GM12892 (cell line): ENCODE data around the gene EPHA8.

Experiments
- DNase-seq: peaks from one replicate; pipeline ENCODE4 v3.0.0; 2011; ENCODE audit not compliant: insufficient read length
- FAIRE-seq: peaks from 2 replicates; lab custom pipeline; 2011; peaks lifted over from hg19 to GRCh38; lab: Jason Lieb, UNC
- POLR2A ChIP-seq: IDR thresholded peaks from 2 replicates; pipeline ENCODE4 v1.6.1; 2011; ENCODE audit warnings: low read depth, low read length, control low read depth
- POLR2AphosphoS5 ChIP-seq: IDR thresholded peaks from 2 replicates; pipeline ENCODE4 v1.6.1; 2011; ENCODE audit warnings: low read depth, low read length, control low read depth
- TAF1 ChIP-seq: IDR thresholded peaks from 2 replicates; pipeline ENCODE4 v1.6.1; 2011; ENCODE audit warnings: low read depth, mild to moderate bottlenecking, control low read depth, low read length, borderline replicate concordance

The EPHA8 gene

GRCh38 chr1:22645931-22646330, 82.6 kb downstream of the EPHA8 start:
- no peak for FAIRE-seq
- TF ChIP-seq POLR2A (no peak), POLR2AphosphoS5 (no peak)
- no peak for DNase-seq

GRCh38 chr1:22646384-22646783, 83.1 kb downstream of the EPHA8 start:
- DNase-seq: no peak
- FAIRE-seq: no peak
- TF ChIP-seq POLR2A (no peak), TAF1 (no peak), POLR2AphosphoS5 (no peak)

- no peak for TF ChIP-seq POLR2A
- no peak for TF ChIP-seq TAF1
- no peak for TF ChIP-seq POLR2AphosphoS5
Measured at GRCh38 chr1:22650089-22650693, 86.9 kb downstream of the EPHA8 start.

GRCh38 chr1:22651941-22652856, 88.9 kb downstream of the EPHA8 start:
- no peak for FAIRE-seq
- TF ChIP-seq TAF1 (no peak), POLR2A (no peak), POLR2AphosphoS5 (no peak)
- no peak for DNase-seq

More at GRCh38 chr1:22650089-22650693, 86.9 kb downstream of the EPHA8 start:
- no peak for DNase-seq
- FAIRE-seq: no peak

- TF ChIP-seq POLR2AphosphoS5: no peak
- TF ChIP-seq TAF1: no peak
- TF ChIP-seq POLR2A: no peak
- no peak for DNase-seq
- no peak for FAIRE-seq
Measured at GRCh38 chr1:22652881-22653316, 89.6 kb downstream of the EPHA8 start, which contains the start of gene C1QB. C1QB (plus strand) TSS chr1:22653236; CDS start chr1:22659463, 6,227 bp downstream.
